PC-9 (cell line): ENCODE results near the gene SP6. TPM values are rescaled to one million over a fixed set of nuclear protein-coding genes. Genes with fewer than 3 reads are reported as not detected.

Experiments used
- BruUV-seq: library from RNA; stranded (reverse); fragments of 400-500 nt; replicated peaks from 2 replicates; lab custom pipeline; 2021; lab: Mats Ljungman, UMichigan
- CTCF ChIA-PET: fragments of 300-600 bp; sonication (Branson Sonifier 250); formaldehyde crosslinking; loops from one replicate; lab custom pipeline; 2022; ENCODE audit warnings: antibody characterized with exemption; lab: Charles Lee
- POLR2A ChIA-PET: fragments of 300-600 bp; sonication (Branson Sonifier 250); formaldehyde crosslinking; loops from one replicate; lab custom pipeline; 2022; ENCODE audit warnings: antibody characterized with exemption; ENCODE audit not compliant: unreplicated experiment; lab: Charles Lee
- DNase-seq, 2 experiments: peaks; one replicate each; pipeline versions ENCODE4 v3.0.0 to v3.0.0-alpha.2; 2015 to 2022; ENCODE audit warnings: mixed read lengths in 1 of 2
- H2AFZ ChIP-seq: fragments of 200-600 bp; sonication (generic); 2 replicates; pipeline ENCODE4 v1.8.1; 2017; ENCODE audit warnings: antibody characterized with exemption
- H3F3A ChIP-seq: fragments of 200-600 bp; sonication (generic); 2 replicates; pipeline ENCODE4 v1.8.1; 2017; ENCODE audit warnings: antibody characterized with exemption, mild to moderate bottlenecking, low read depth; ENCODE audit not compliant: insufficient read depth
- H3K27ac ChIP-seq: fragments of 200-600 bp; sonication (generic); 2 replicates; pipeline ENCODE4 v1.6.1; 2016; ENCODE audit warnings: mixed run types
- H3K27me3 ChIP-seq: fragments of 200-600 bp; sonication (generic); 2 replicates; pipeline ENCODE4 v1.6.1; 2016; ENCODE audit warnings: low read depth, mixed run types; ENCODE audit not compliant: insufficient read depth
- H3K36me3 ChIP-seq: fragments of 200-600 bp; sonication (generic); 2 replicates; pipeline ENCODE4 v1.6.1; 2016; ENCODE audit warnings: low read depth, mixed run types
- H3K4me1 ChIP-seq: fragments of 200-600 bp; sonication (generic); replicated peaks from 2 replicates; pipeline ENCODE4 v1.6.1; 2016; ENCODE audit warnings: mixed run types; ENCODE audit not compliant: insufficient read depth
- H3K4me2 ChIP-seq: fragments of 200-600 bp; sonication (generic); 2 replicates; pipeline ENCODE4 v1.6.1; 2017; ENCODE audit warnings: mixed run types
- H3K4me3 ChIP-seq: fragments of 200-600 bp; sonication (generic); 2 replicates; pipeline ENCODE4 v1.6.1; 2016; ENCODE audit warnings: mixed run types
- H3K79me2 ChIP-seq: fragments of 200-600 bp; sonication (generic); 2 replicates; pipeline ENCODE4 v1.6.1; 2017; ENCODE audit warnings: low read depth, mixed run types
- H3K9me2 ChIP-seq: fragments of 200-600 bp; sonication (generic); 2 replicates; pipeline ENCODE4 v1.8.1; 2017; ENCODE audit warnings: mild to moderate bottlenecking; ENCODE audit not compliant: insufficient read depth
- H3K9me3 ChIP-seq: fragments of 200-600 bp; sonication (generic); 2 replicates; pipeline ENCODE4 v1.8.1; 2016; ENCODE audit warnings: low read depth; ENCODE audit not compliant: insufficient read depth
- H4K20me1 ChIP-seq: fragments of 200-600 bp; sonication (generic); 2 replicates; pipeline ENCODE4 v1.8.1; 2017; ENCODE audit not compliant: insufficient read depth
- CTCF ChIP-seq: fragments of 200-600 bp; sonication (generic); conservative IDR thresholded peaks from 2 replicates; pipeline ENCODE4 v1.6.1; 2017; ENCODE audit warnings: mixed run types, antibody characterized with exemption, mild to moderate bottlenecking, moderate library complexity
- EZH2 ChIP-seq: fragments of 200-600 bp; sonication (generic); IDR thresholded peaks from 2 replicates; pipeline ENCODE4 v1.8.0; 2017; ENCODE audit warnings: antibody characterized with exemption, low read depth
- intact Hi-C: fragments of 100-400 bp; cut with micrococcal nuclease; formaldehyde crosslinking; loops from one replicate; pipeline ENCODE4 v1.10.0; 2022; ENCODE audit not compliant: unreplicated experiment
- total RNA-seq: library from RNA; stranded (reverse); gene quantifications from 2 replicates; pipeline ENCODE4 v1.2.3, GENCODE V29; 2021

Gene SP6
- total RNA-seq, 1 experiment from 2014 or later, result 13.3 TPM

- POLR2A ChIA-PET, result no interaction called here
- no TSS peak for BruUV-seq
Observed at GRCh38 chr17:47873200-47874090, 22.5 kb upstream of the SP6 start.

GRCh38 chr17:47872651-47873161 is 21.7 kb upstream of the SP6 start:
- POLR2A ChIA-PET, result no interaction called here
- H3K36me3 ChIP-seq, result no peaks in the 10 kb centered on the region
- no peaks in the 10 kb centered on the region for H4K20me1 ChIP-seq
- no peak overlapping the region for H3K27ac ChIP-seq
- no peak overlapping the region for H3K4me3 ChIP-seq
- CTCF ChIA-PET, result no interaction called here
- no peak overlapping the region for H3K4me2 ChIP-seq
- H3F3A ChIP-seq, result peaks cover 13% of the 10 kb centered on the region
- H3K4me1 ChIP-seq, result peaks cover 53% of the 10 kb centered on the region
- no peaks in the 10 kb centered on the region for H3K79me2 ChIP-seq
- TF ChIP-seq CTCF (no peak), EZH2 (no peak)
- no peaks in the 10 kb centered on the region for H3K9me3 ChIP-seq
- no peak for DNase-seq
- H3K9me2 ChIP-seq, result no peaks in the 10 kb centered on the region
- H2AFZ ChIP-seq, result no peak overlapping the region
- no TSS peak for BruUV-seq
- intact Hi-C loops, result no loop called here
- no peaks in the 10 kb centered on the region for H3K27me3 ChIP-seq

More at GRCh38 chr17:47873200-47874090, 22.5 kb upstream of the SP6 start:
- CTCF ChIA-PET, result no interaction called here
- no peak overlapping the region for H2AFZ ChIP-seq
- TF ChIP-seq EZH2 (no peak), CTCF (no peak)
- intact Hi-C loops, result no loop called here
- no peaks in the 10 kb centered on the region for H3K27me3 ChIP-seq
- no peaks in the 10 kb centered on the region for H3K79me2 ChIP-seq
- peaks cover 13% of the 10 kb centered on the region for H3F3A ChIP-seq
- peaks cover 60% of the 10 kb centered on the region for H3K4me1 ChIP-seq
- H4K20me1 ChIP-seq, result no peaks in the 10 kb centered on the region
- no peak for DNase-seq
- no peak overlapping the region for H3K4me2 ChIP-seq
- no peak overlapping the region for H3K4me3 ChIP-seq
- H3K9me3 ChIP-seq, result no peaks in the 10 kb centered on the region
- H3K9me2 ChIP-seq, result no peaks in the 10 kb centered on the region
- H3K36me3 ChIP-seq, result no peaks in the 10 kb centered on the region
- H3K27ac ChIP-seq, result no peak overlapping the region

- H3K9me2 ChIP-seq, result no peaks in the 10 kb centered on the region
- intact Hi-C loops, result no loop called here
- no peak overlapping the region for H3K4me3 ChIP-seq
- H3F3A ChIP-seq, result peaks cover 13% of the 10 kb centered on the region
- POLR2A ChIA-PET, result no interaction called here
- no peaks in the 10 kb centered on the region for H4K20me1 ChIP-seq
- H3K79me2 ChIP-seq, result no peaks in the 10 kb centered on the region
- no peaks in the 10 kb centered on the region for H3K36me3 ChIP-seq
- H3K4me2 ChIP-seq, result no peak overlapping the region
- no TSS peak for BruUV-seq
- H3K27me3 ChIP-seq, result no peaks in the 10 kb centered on the region
- peaks cover 48% of the 10 kb centered on the region for H3K4me1 ChIP-seq
- H2AFZ ChIP-seq, result no peak overlapping the region
- no peak overlapping the region for H3K27ac ChIP-seq
- CTCF ChIA-PET, result no interaction called here
- no peak for DNase-seq
- H3K9me3 ChIP-seq, result no peaks in the 10 kb centered on the region
- TF ChIP-seq EZH2, result no peak
- TF ChIP-seq CTCF, result no peak
Observed at GRCh38 chr17:47872019-47872650, 21.2 kb upstream of the SP6 start.
